Measurements from ENCODE around the gene NOL3.

The NOL3 gene

GRCh38 chr16:67206838-67207248 lies 36.5 kb downstream of the NOL3 start:
- no peak for DNase-seq (ENCODE audit: low spot score)

- DNase-seq (ENCODE audit: low spot score) = no peak
These were observed 37.1 kb downstream of the NOL3 start for GRCh38 chr16:67207249-67208091.

GRCh38 chr16:67208154-67208896 lies 38.0 kb downstream of the NOL3 start:
- DNase-seq (ENCODE audit: low spot score) = no peak

DNA sequence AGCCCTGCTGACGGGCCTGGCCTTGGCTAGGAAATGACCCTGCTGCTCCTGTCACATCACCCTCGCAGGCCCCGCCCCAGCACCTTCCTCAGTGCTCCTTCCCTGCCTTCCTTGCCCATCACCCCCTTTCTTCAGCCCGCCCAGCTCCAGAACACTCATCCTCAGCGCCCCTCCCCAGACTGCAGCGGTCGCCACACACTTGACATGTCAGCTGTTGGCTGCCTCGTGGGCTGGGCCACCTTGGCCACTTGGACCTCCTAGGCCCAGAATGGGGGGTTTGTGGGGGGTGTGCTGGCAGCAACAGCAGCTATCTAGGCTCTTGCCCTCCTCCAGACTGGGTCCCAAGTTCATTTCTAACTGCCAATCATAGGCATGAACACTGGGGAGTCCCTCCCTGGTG lies 39.2 kb downstream of the NOL3 start:
- no peak for DNase-seq (ENCODE audit: low spot score)

GRCh38 chr16:67210069-67210937 lies 40.0 kb downstream of the NOL3 start:
- DNase-seq (ENCODE audit: low spot score) = no peak

DNA sequence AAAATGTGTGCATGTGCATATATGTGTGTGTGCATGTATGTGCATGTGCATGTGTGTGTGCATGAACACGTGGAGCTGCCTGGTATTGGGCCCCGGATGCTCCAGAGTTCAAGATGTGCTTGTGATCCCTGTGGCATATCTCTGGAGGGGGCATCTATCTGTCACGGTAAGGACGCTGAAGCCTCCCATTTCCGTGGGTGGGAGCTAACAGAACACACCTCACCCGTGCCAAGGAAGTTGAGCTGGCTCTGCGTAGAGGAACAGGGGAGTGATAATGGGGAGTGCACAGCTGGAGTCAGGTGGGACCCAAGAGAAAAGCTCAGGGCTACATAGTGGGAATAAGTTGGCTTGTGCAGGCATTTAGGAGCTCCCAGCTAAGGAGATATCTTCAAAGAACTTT lies 41.3 kb downstream of the NOL3 start:
- DNase-seq (ENCODE audit: low spot score) = no peak

GRCh38 chr16:67212766-67213165 lies 42.4 kb downstream of the NOL3 start:
- DNase-seq (ENCODE audit: low spot score) = no peak

- DNase-seq (ENCODE audit: low spot score) = no peak
These were observed 43.1 kb downstream of the NOL3 start for GRCh38 chr16:67213197-67214019.

DNA sequence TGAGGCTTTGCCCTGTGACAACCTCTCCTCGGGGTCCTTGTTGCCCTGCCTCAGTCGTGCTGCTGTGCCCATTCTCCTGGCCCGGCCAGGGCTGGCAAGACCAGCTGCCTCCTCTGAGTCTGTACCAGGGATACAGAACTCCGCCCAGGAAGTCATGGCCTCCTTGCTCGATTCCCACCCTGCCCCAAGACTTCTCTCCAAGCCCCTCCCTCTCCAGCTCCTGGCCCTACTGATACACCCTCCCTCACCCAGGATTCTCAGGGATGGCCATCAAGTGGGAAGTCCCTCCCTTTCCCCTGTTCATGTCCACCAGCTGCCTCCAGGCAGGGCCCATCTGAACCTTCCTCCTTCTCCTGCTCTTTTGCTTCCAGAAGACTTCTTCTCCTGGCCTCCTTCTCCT lies 45.4 kb downstream of the NOL3 start:
- DNase-seq (ENCODE audit: low spot score) = no peak

- no peak for DNase-seq (ENCODE audit: low spot score)
These were observed 46.5 kb downstream of the NOL3 start for GRCh38 chr16:67216612-67217490.

DNA sequence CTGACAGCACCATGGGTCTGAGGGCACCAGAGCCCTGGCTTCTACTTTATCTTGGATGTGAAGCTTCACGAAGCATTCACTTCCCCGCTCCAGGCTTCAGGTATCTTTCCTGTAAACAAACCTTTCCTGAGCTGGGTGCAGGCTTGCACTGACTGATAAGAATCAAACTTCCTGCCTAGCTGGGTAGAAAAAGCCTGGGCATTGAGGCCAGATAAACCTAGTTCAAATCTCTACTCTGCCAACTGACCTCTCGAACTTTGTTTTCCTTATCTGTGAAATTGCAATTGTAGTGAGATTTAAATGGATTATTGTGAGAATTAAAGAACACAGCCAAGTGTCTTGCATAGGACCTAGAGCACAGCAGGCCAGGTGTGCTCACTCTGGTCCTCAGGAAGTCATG lies 53.7 kb downstream of the NOL3 start:
- DNase-seq (ENCODE audit: low spot score) = no peak

Data from left forelimb (tissue), 1 donor.